Gastroesophageal sphincter (tissue), 4 donors: ENCODE results near the gene ZCCHC24. TPM values are rescaled to one million over a fixed set of nuclear protein-coding genes. Genes with fewer than 3 reads are reported as not detected.

ENCODE experiments used
- ATAC-seq: fragments of 150-250 bp; one replicate; pipeline ENCODE4 v1.9.1; 2016; ENCODE audit warnings: mild to moderate bottlenecking, moderate library complexity
- H3K27ac ChIP-seq, 4 donors: fragments of 200-600 bp; sonication (generic) in 3 of 4; 1 replicate in 3 of 4; 2 replicates in 1 of 4; pipeline ENCODE4 v1.5.1; 2016 to 2019
- H3K27me3 ChIP-seq: fragments of 200-600 bp; sonication (generic); one replicate; pipeline ENCODE4 v1.5.1; 2019
- H3K36me3 ChIP-seq, 2 donors: fragments of 200-600 bp; sonication (generic); one replicate each; pipeline ENCODE4 v1.5.1; 2019; ENCODE audit warnings: control low read depth in 1 of 2
- H3K4me1 ChIP-seq, 3 donors: fragments of 200-600 bp; sonication (generic); 1 replicate in 2 of 3; 2 replicates in 1 of 3; pipeline ENCODE4 v1.5.1; 2016 to 2019; ENCODE audit warnings: control low read depth in 2 of 3
- H3K4me3 ChIP-seq, 2 donors: fragments of 200-600 bp; sonication (generic); one replicate each; pipeline ENCODE4 v1.5.1; 2019; ENCODE audit warnings: mild to moderate bottlenecking in 1 of 2, moderate library complexity in 1 of 2
- H3K9me3 ChIP-seq, 3 donors: fragments of 200-600 bp; sonication (generic); one replicate each; pipeline ENCODE4 v1.5.1; 2017 to 2019; ENCODE audit warnings: control low read depth in 2 of 3
- EP300 ChIP-seq: sonication (generic); formaldehyde crosslinking; IDR thresholded peaks from one replicate; pipeline ENCODE4 v1.6.1; 2017; ENCODE audit warnings: antibody characterized with exemption, mild to moderate bottlenecking
- POLR2A ChIP-seq, 2 donors: fragments of 450-650 bp; IDR thresholded peaks; one replicate each; pipeline ENCODE4 v1.6.1; 2017; ENCODE audit warnings: antibody characterized with exemption in 2 of 2, mild to moderate bottlenecking in 2 of 2, moderate library complexity in 1 of 2
- POLR2AphosphoS5 ChIP-seq: sonication (generic); formaldehyde crosslinking; IDR thresholded peaks from one replicate; pipeline ENCODE4 v1.6.1; 2017; ENCODE audit warnings: antibody characterized with exemption
- WGBS, 2 donors: methylation state at CpG; one replicate each; pipeline ENCODE4 v1.1.5; 2018; ENCODE audit warnings: low coverage in 1 of 2; 5-methylcytosine and 5-hydroxymethylcytosine counted together
- total RNA-seq, 4 donors: library from RNA; depleted of rRNA; stranded (reverse); fragments of >200 nt; gene quantifications; one replicate each; pipeline ENCODE4 v1.1.0, GENCODE V29; 2016
- TF ChIP-seq, protein P1 (sequence below), 4 experiments: fragments of 200-600 bp in 2 of 4; fragments of 450-650 bp in 2 of 4; sonication (generic) in 1 of 4; IDR thresholded peaks; one replicate each; pipeline ENCODE4 v1.5.1; 2017 to 2019; ENCODE audit warnings: antibody characterized with exemption in 4 of 4, mild to moderate bottlenecking in 2 of 4, moderate library complexity in 2 of 4

Gene ZCCHC24
- total RNA-seq, 4 donors from 2014 or later, result 60.5 to 186 (median 84.1) TPM

DNA sequence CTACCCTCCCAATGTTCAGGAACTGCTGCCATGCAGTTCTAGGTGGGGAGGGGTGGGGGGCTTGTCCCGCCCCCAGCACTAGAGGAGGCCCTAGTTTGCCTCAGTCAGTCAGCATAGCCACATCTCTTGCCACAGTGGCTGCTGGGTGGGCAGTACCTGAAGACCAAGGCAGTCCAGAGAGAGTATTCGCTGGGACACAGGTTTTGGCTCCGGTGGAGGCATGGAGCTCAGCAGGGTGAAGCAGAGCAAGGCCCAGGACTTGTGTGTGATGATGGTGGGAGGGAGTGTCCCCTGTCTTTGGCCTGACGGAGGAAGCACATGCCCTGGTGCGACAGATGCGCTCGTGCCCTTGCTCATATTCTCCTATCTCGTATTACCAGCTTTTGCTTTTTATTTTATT, 24.7 kb upstream of the ZCCHC24 start:
- Histone ChIP-seq H3K36me3 (no peaks in the 10 kb centered on the region), H3K27me3 (no peaks in the 10 kb centered on the region), H3K4me1 (peaks cover 0 to 33% (median 6%) of the 10 kb centered on the region in 3 donors), H3K9me3 (no peaks in the 10 kb centered on the region), H3K27ac (no peak overlapping the region), H3K4me3 (no peak overlapping the region)
- ATAC-seq, result no peak
- TF ChIP-seq EP300 (no peak), POLR2AphosphoS5 (no peak), POLR2A (IDR thresholded peaks at IDR 0.05) (no peak)
- TF ChIP-seq, protein P1, sequence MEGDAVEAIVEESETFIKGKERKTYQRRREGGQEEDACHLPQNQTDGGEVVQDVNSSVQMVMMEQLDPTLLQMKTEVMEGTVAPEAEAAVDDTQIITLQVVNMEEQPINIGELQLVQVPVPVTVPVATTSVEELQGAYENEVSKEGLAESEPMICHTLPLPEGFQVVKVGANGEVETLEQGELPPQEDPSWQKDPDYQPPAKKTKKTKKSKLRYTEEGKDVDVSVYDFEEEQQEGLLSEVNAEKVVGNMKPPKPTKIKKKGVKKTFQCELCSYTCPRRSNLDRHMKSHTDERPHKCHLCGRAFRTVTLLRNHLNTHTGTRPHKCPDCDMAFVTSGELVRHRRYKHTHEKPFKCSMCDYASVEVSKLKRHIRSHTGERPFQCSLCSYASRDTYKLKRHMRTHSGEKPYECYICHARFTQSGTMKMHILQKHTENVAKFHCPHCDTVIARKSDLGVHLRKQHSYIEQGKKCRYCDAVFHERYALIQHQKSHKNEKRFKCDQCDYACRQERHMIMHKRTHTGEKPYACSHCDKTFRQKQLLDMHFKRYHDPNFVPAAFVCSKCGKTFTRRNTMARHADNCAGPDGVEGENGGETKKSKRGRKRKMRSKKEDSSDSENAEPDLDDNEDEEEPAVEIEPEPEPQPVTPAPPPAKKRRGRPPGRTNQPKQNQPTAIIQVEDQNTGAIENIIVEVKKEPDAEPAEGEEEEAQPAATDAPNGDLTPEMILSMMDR (IDR thresholded peaks at IDR 0.05), result no peak
- WGBS, 2 donors, result 96 to 100% methylated on average over 2 to 5 of the region's 8 CpGs

DNA sequence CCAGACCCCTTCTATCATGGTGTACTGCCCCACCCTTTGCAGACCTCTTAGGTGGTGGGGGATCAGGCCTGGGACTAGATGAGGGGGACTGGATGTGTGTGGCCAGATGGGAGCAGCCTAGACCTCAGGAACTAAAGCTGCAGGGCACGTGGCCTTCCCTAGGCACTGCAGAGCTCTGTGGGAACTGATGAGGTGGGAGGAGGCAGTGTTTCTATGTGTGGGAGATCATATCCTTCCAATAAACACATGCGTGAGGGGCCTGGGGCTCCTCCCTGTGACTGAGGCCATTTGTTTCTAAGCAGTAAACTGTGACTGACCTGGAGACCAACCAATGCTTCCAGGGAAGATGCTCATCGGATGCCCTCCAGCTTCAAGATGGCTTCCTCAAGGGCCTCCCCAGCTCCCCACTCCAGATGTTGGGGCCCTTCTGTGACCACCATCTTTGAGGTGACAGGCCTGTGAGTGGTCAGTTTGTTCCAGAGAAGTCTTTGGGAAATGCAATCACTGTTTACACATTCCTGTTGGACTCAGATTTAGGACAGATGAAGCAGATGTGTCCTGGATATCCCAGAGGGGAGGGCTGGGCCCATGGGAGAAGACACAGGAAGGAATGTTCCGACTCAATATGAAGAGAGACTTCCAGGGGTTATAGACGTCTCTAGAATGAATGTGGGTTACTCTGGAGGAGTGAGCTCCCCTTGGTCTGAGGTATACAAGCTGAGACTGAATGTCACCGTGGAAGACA, 23.6 kb upstream of the ZCCHC24 start:
- Histone ChIP-seq H3K27ac (peak overlapping the region in 2 of 4 donors; percentile 15 to 56), H3K9me3 (no peaks in the 10 kb centered on the region), H3K27me3 (no peaks in the 10 kb centered on the region), H3K36me3 (no peaks in the 10 kb centered on the region), H3K4me3 (no peak overlapping the region), H3K4me1 (peaks cover 0 to 39% (median 14%) of the 10 kb centered on the region in 3 donors)
- no peak for ATAC-seq
- 89% methylated on average over 3 to 4 of the region's 6 CpGs for WGBS, 2 donors
- TF ChIP-seq, protein P1 (IDR thresholded peaks at IDR 0.05), result no peak
- TF ChIP-seq EP300, result no peak
- TF ChIP-seq POLR2A (IDR thresholded peaks at IDR 0.05), result no peak
- TF ChIP-seq POLR2AphosphoS5, result no peak

DNA sequence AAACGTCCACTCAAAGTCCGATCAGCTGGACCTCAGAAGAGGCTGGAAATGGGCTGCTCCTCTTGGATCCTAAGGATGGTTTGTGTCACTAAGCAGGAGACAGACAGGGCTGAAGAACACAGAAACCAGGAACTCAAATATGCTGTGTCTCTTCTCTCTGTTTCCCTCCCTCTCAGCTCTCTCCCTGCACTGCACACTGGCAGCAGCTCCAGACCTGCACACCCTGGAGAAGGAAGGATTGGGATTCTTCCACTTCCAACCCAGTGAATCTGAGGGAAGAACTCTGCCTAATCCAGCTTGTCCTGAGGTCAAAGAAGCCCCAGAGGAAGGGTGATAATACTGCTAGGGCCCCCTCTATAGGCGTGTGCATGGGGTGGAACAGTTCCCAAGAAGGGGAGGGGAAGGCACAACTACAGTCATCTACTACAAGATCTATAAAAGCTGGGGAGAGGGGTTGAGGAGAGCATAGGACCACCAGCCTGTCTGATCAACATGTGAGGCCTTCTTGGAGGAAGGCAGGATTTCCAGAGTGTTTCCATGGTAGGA, 22.7 kb upstream of the ZCCHC24 start:
- 88% methylated on average over 1 of the region's 3 CpGs; no CpG with 5 or more reads in 1 of the 2 donors for WGBS, 2 donors
- peak; percentile 26 for ATAC-seq
- no peaks in the 10 kb centered on the region for H3K27me3 ChIP-seq
- peak overlapping the region; percentile 4 to 56 (median 30) for H3K27ac ChIP-seq
- H3K4me1 ChIP-seq, result peaks cover 0 to 39% (median 13%) of the 10 kb centered on the region in 3 donors
- H3K4me3 ChIP-seq, result no peak overlapping the region
- no peaks in the 10 kb centered on the region for H3K36me3 ChIP-seq
- no peaks in the 10 kb centered on the region for H3K9me3 ChIP-seq
- TF ChIP-seq EP300, result no peak
- TF ChIP-seq, protein P1 (IDR thresholded peaks at IDR 0.05), result no peak
- no peak for TF ChIP-seq POLR2A (IDR thresholded peaks at IDR 0.05)
- TF ChIP-seq POLR2AphosphoS5, result no peak

DNA sequence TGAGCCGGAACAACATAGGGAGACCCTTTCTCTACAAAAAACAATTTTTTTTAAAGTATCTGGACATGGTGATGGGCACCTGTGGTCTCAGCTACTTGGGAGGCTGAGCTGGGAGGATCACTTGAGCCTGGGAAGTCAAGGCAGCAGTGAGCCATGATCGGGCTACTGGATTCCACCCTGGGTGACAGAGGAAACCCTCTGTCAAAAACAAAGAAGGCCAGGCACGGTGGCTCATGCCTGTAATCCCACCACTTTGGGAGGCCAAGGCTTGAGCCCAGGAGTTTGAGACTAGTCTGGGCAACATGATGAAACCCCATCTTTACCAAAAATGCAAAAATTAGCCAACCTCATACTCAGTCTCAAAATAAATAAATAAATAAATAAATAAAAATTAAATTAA, 19.9 kb upstream of the ZCCHC24 start:
- WGBS, 2 donors, result 90 to 100% methylated on average over 1 to 3 of the region's 3 CpGs
- TF ChIP-seq, protein P1 (IDR thresholded peaks at IDR 0.05), result no peak
- no peak for TF ChIP-seq POLR2AphosphoS5
- no peak for TF ChIP-seq POLR2A (IDR thresholded peaks at IDR 0.05)
- TF ChIP-seq EP300, result no peak
- H3K27ac ChIP-seq, result no peak overlapping the region
- peaks cover 0 to 31% (median 8%) of the 10 kb centered on the region in 3 donors for H3K4me1 ChIP-seq
- H3K9me3 ChIP-seq, result no peaks in the 10 kb centered on the region
- no peak overlapping the region for H3K4me3 ChIP-seq
- no peaks in the 10 kb centered on the region for H3K27me3 ChIP-seq
- no peaks in the 10 kb centered on the region for H3K36me3 ChIP-seq
- ATAC-seq, result no peak
